HepG2 (cell line): ENCODE data around the gene OR10G6.

Source experiments
- FOXA1 ChIP-seq, 2 experiments: fragments of 450-650 bp in 1 of 2; sonication (generic) in 1 of 2; formaldehyde crosslinking in 1 of 2; IDR thresholded peaks; 2 replicates each; pipeline versions ENCODE4 v1.4.0 to v1.6.1; 2016 to 2020; ENCODE audit warnings: missing genetic modification reagents in 1 of 2
- ZBTB20 ChIP-seq: sonication (generic); formaldehyde crosslinking; IDR thresholded peaks from 2 replicates; pipeline ENCODE4 v1.8.1; 2023; ENCODE audit warnings: missing genetic modification reagents, low read depth, mild to moderate bottlenecking, borderline replicate concordance
- ZNF431 ChIP-seq: sonication (generic); formaldehyde crosslinking; IDR thresholded peaks from 2 replicates; pipeline ENCODE4 v1.9.0; 2022; ENCODE audit warnings: missing genetic modification reagents, low read depth, mild to moderate bottlenecking, borderline replicate concordance

DNA sequence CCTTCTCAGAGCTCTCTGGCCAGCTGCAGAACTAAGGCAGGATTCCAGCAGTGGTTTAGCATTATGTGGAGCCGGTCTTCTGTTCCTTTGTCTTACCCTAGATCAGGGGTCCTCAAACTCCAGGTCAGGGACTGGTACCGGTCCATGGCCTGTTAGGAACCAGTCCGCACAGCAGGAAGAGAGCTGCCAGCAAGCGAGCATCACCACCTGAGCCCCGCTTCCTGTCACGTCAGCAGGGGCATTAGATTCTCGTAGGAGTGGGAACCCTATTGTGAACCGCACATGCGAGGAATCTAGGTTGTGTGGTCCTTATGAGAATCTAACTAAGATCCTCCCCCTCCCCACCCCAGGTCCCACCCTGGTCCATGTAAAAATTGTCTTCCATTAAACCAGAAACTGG lies 44.6 kb upstream of the OR10G6 start:
- TF ChIP-seq FOXA1 (IDR thresholded peaks at IDR 0.05) (no peak), FOXA1 (CRISPR knock-in tag; IDR thresholded peaks at IDR 0.05) (no peak), ZNF431 (CRISPR knock-in tag) (no peak), ZBTB20 (CRISPR knock-in tag) (no peak)
